GM12873 (cell line): ENCODE data around the gene ASB1.

Experiments
- CTCF ChIP-seq: IDR thresholded peaks from 2 replicates; pipeline ENCODE4 v1.5.1; 2012; ENCODE audit warnings: low read depth, mild to moderate bottlenecking, moderate library complexity, low read length, control low read depth; ENCODE audit not compliant: insufficient read depth; ENCODE audit errors: missing control alignments

The ASB1 gene

GRCh38 chr2:238434846-238435751 is 8.4 kb downstream of the ASB1 start:
- TF ChIP-seq CTCF: no peak

- TF ChIP-seq CTCF: no peak
Observed at GRCh38 chr2:238435752-238436096, 9.0 kb downstream of the ASB1 start.

- TF ChIP-seq CTCF: no peak
Observed at GRCh38 chr2:238438856-238439849, 12.4 kb downstream of the ASB1 start.

GRCh38 chr2:238439917-238440316 is 13.2 kb downstream of the ASB1 start:
- TF ChIP-seq CTCF: no peak

- no peak for TF ChIP-seq CTCF
Observed at GRCh38 chr2:238440331-238440730, 13.6 kb downstream of the ASB1 start.

- TF ChIP-seq CTCF: no peak
Observed at GRCh38 chr2:238440767-238441166, 14.0 kb downstream of the ASB1 start.
